ENCODE results near the gene KIF26A.

Gene KIF26A

GRCh38 chr14:104102282-104102914 is 36.0 kb upstream of the KIF26A start:
- no peak for TF ChIP-seq CTCF (IDR thresholded peaks at IDR 0.05)
- Histone ChIP-seq H3K27ac (no peak overlapping the region), H3K4me3 (no peak overlapping the region)
- DNase-seq (ENCODE audit: low spot score) = no peak

GRCh38 chr14:104103061-104103445 is 35.3 kb upstream of the KIF26A start:
- TF ChIP-seq CTCF (IDR thresholded peaks at IDR 0.05) = no peak
- Histone ChIP-seq H3K4me3 (no peak overlapping the region), H3K27ac (no peak overlapping the region)
- no peak for DNase-seq (ENCODE audit: low spot score)

- DNase-seq (ENCODE audit: low spot score) = no peak
These were observed 34.8 kb upstream of the KIF26A start for GRCh38 chr14:104103446-104104075.

GRCh38 chr14:104104076-104104901 is 34.1 kb upstream of the KIF26A start:
- Histone ChIP-seq H3K27ac (no peak overlapping the region), H3K4me3 (no peak overlapping the region)
- no peak for TF ChIP-seq CTCF (IDR thresholded peaks at IDR 0.05)
- no peak for DNase-seq (ENCODE audit: low spot score)

More at GRCh38 chr14:104103446-104104075, 34.8 kb upstream of the KIF26A start:
- H3K4me3 ChIP-seq = no peak overlapping the region
- no peak overlapping the region for H3K27ac ChIP-seq
- no peak for TF ChIP-seq CTCF (IDR thresholded peaks at IDR 0.05)

GRCh38 chr14:104105071-104105821 is 33.1 kb upstream of the KIF26A start:
- Histone ChIP-seq H3K4me3 (no peak overlapping the region), H3K27ac (no peak overlapping the region)
- no peak for DNase-seq (ENCODE audit: low spot score)
- no peak for TF ChIP-seq CTCF (IDR thresholded peaks at IDR 0.05)

GRCh38 chr14:104105822-104106470 is 32.4 kb upstream of the KIF26A start:
- DNase-seq (ENCODE audit: low spot score) = no peak
- no peak overlapping the region for H3K27ac ChIP-seq

More at GRCh38 chr14:104105822-104106470, 32.4 kb upstream of the KIF26A start:
- no peak overlapping the region for H3K4me3 ChIP-seq
- no peak for TF ChIP-seq CTCF (IDR thresholded peaks at IDR 0.05)
